ENCODE data around the gene GAL3ST2. TPM values are rescaled to one million over a fixed set of nuclear protein-coding genes. Genes with fewer than 3 reads are reported as not detected.
"Not testable (repeated sequence)": the region's sequence is repeated elsewhere in the genome, so short reads cannot be mapped to it uniquely, and the experiment has no call there.

Gene GAL3ST2
- total RNA-seq, 2 experiments from 2014 or later = not detected

GRCh38 chr2:241817126-241817820 lies 40.7 kb downstream of the GAL3ST2 start:
- H3K27ac Mint-ChIP-seq = no peak overlapping the region

GRCh38 chr2:241817821-241818215 lies 41.2 kb downstream of the GAL3ST2 start:
- H3K4me3 Mint-ChIP-seq, H3K27ac Mint-ChIP-seq: not testable (repeated sequence)

More at GRCh38 chr2:241817126-241817820, 40.7 kb downstream of the GAL3ST2 start:
- DNase-seq = no peak
- no peak overlapping the region for H3K4me3 Mint-ChIP-seq
- no peaks in the 10 kb centered on the region for H3K9me3 Mint-ChIP-seq
- intact Hi-C loops (cut with micrococcal nuclease) = no loop called here
- peaks cover 9% of the 10 kb centered on the region for H3K4me1 Mint-ChIP-seq (ENCODE audit: low read depth)
- H3K27me3 Mint-ChIP-seq (ENCODE audit: low read depth) = peaks cover 3% of the 10 kb centered on the region
- CTCF ChIA-PET = no interaction called here
- no peaks in the 10 kb centered on the region for H3K36me3 Mint-ChIP-seq (ENCODE audit: low read depth)

GRCh38 chr2:241818229-241818942 lies 41.8 kb downstream of the GAL3ST2 start:
- CTCF ChIA-PET = no interaction called here

More at GRCh38 chr2:241817821-241818215, 41.2 kb downstream of the GAL3ST2 start:
- H3K27me3 Mint-ChIP-seq (ENCODE audit: low read depth); intact Hi-C loops (cut with micrococcal nuclease); DNase-seq; CTCF ChIA-PET; H3K9me3 Mint-ChIP-seq; H3K36me3 Mint-ChIP-seq (ENCODE audit: low read depth): not testable (repeated sequence)
- peaks cover 15% of the 10 kb centered on the region for H3K4me1 Mint-ChIP-seq (ENCODE audit: low read depth)

GRCh38 chr2:241818943-241819270 lies 42.3 kb downstream of the GAL3ST2 start:
- Mint-ChIP-seq H3K36me3 (ENCODE audit: low read depth) (peaks cover 4% of the 10 kb centered on the region), H3K4me1 (ENCODE audit: low read depth) (peaks cover 18% of the 10 kb centered on the region), H3K9me3 (no peaks in the 10 kb centered on the region), H3K27me3 (ENCODE audit: low read depth) (peaks cover 3% of the 10 kb centered on the region), H3K4me3 (no peak overlapping the region), H3K27ac (no peak overlapping the region)
- DNase-seq = no peak
- intact Hi-C loops (cut with micrococcal nuclease) = no loop called here
- CTCF ChIA-PET = no interaction called here

More at GRCh38 chr2:241818229-241818942, 41.8 kb downstream of the GAL3ST2 start:
- Mint-ChIP-seq H3K4me1 (ENCODE audit: low read depth) (peaks cover 18% of the 10 kb centered on the region), H3K27me3 (ENCODE audit: low read depth) (peaks cover 3% of the 10 kb centered on the region), H3K9me3 (no peaks in the 10 kb centered on the region), H3K27ac (no peak overlapping the region), H3K4me3 (no peak overlapping the region), H3K36me3 (ENCODE audit: low read depth) (no peaks in the 10 kb centered on the region)
- DNase-seq = no peak
- intact Hi-C loops (cut with micrococcal nuclease) = no loop called here

GRCh38 chr2:241819947-241820624 lies 43.5 kb downstream of the GAL3ST2 start:
- intact Hi-C loops (cut with micrococcal nuclease); H3K27ac Mint-ChIP-seq; CTCF ChIA-PET; H3K9me3 Mint-ChIP-seq; H3K27me3 Mint-ChIP-seq (ENCODE audit: low read depth); H3K36me3 Mint-ChIP-seq (ENCODE audit: low read depth); H3K4me3 Mint-ChIP-seq; DNase-seq: not testable (repeated sequence)
- peaks cover 18% of the 10 kb centered on the region for H3K4me1 Mint-ChIP-seq (ENCODE audit: low read depth)

GRCh38 chr2:241820625-241821384 lies 44.2 kb downstream of the GAL3ST2 start:
- CTCF ChIA-PET = no interaction called here
- no peak for DNase-seq
- no peaks in the 10 kb centered on the region for H3K9me3 Mint-ChIP-seq
- peaks cover 3% of the 10 kb centered on the region for H3K27me3 Mint-ChIP-seq (ENCODE audit: low read depth)
- no peak overlapping the region for H3K27ac Mint-ChIP-seq
- peaks cover 5% of the 10 kb centered on the region for H3K36me3 Mint-ChIP-seq (ENCODE audit: low read depth)
- H3K4me1 Mint-ChIP-seq (ENCODE audit: low read depth) = peaks cover 18% of the 10 kb centered on the region
- H3K4me3 Mint-ChIP-seq = peak overlapping the region; percentile 65
- intact Hi-C loops (cut with micrococcal nuclease) = no loop called here

- DNase-seq = peak; percentile 46
- intact Hi-C loops (cut with micrococcal nuclease) = no loop called here
- H3K27me3 Mint-ChIP-seq (ENCODE audit: low read depth) = peaks cover 3% of the 10 kb centered on the region
- peaks cover 6% of the 10 kb centered on the region for H3K9me3 Mint-ChIP-seq
- peak overlapping the region; percentile 81 for H3K27ac Mint-ChIP-seq
- CTCF ChIA-PET = no interaction called here
- peaks cover 18% of the 10 kb centered on the region for H3K4me1 Mint-ChIP-seq (ENCODE audit: low read depth)
- peak overlapping the region; percentile 65 for H3K4me3 Mint-ChIP-seq
- peaks cover 7% of the 10 kb centered on the region for H3K36me3 Mint-ChIP-seq (ENCODE audit: low read depth)
Measured at GRCh38 chr2:241821460-241822263, 45.0 kb downstream of the GAL3ST2 start.

GRCh38 chr2:241822264-241822623 lies 45.6 kb downstream of the GAL3ST2 start:
- Mint-ChIP-seq H3K27ac (no peak overlapping the region), H3K9me3 (peaks cover 12% of the 10 kb centered on the region), H3K4me1 (ENCODE audit: low read depth) (peaks cover 18% of the 10 kb centered on the region), H3K27me3 (ENCODE audit: low read depth) (peaks cover 3% of the 10 kb centered on the region), H3K36me3 (ENCODE audit: low read depth) (peaks cover 9% of the 10 kb centered on the region), H3K4me3 (peak overlapping the region; percentile 65)
- CTCF ChIA-PET = no interaction called here
- intact Hi-C loops (cut with micrococcal nuclease) = no loop called here
- no peak for DNase-seq

GRCh38 chr2:241823531-241824437 lies 47.2 kb downstream of the GAL3ST2 start:
- peak overlapping the region; percentile 25 for H3K27ac Mint-ChIP-seq
- peaks cover 14% of the 10 kb centered on the region for H3K4me1 Mint-ChIP-seq (ENCODE audit: low read depth)
- DNase-seq; CTCF ChIA-PET; intact Hi-C loops (cut with micrococcal nuclease); H3K4me3 Mint-ChIP-seq; H3K27me3 Mint-ChIP-seq (ENCODE audit: low read depth): not testable (repeated sequence)
- peaks cover 20% of the 10 kb centered on the region for H3K9me3 Mint-ChIP-seq
- peaks cover 14% of the 10 kb centered on the region for H3K36me3 Mint-ChIP-seq (ENCODE audit: low read depth)

GRCh38 chr2:241827394-241827793 lies 50.8 kb downstream of the GAL3ST2 start:
- intact Hi-C loops (cut with micrococcal nuclease) = no loop called here
- H3K9me3 Mint-ChIP-seq = peaks cover 20% of the 10 kb centered on the region
- no peak for DNase-seq
- CTCF ChIA-PET = no interaction called here
- H3K27me3 Mint-ChIP-seq (ENCODE audit: low read depth) = peaks cover 14% of the 10 kb centered on the region
- H3K36me3 Mint-ChIP-seq (ENCODE audit: low read depth) = peaks cover 14% of the 10 kb centered on the region
- no peak overlapping the region for H3K4me3 Mint-ChIP-seq
- peaks cover 7% of the 10 kb centered on the region for H3K4me1 Mint-ChIP-seq (ENCODE audit: low read depth)
- H3K27ac Mint-ChIP-seq = no peak overlapping the region

- H3K27me3 Mint-ChIP-seq (ENCODE audit: low read depth) = peaks cover 28% of the 10 kb centered on the region
Measured at GRCh38 chr2:241833101-241833663, 56.6 kb downstream of the GAL3ST2 start.

More at GRCh38 chr2:241833101-241833663, 56.6 kb downstream of the GAL3ST2 start:
- no peak for DNase-seq
- peaks cover 3% of the 10 kb centered on the region for H3K36me3 Mint-ChIP-seq (ENCODE audit: low read depth)
- intact Hi-C loops (cut with micrococcal nuclease) = no loop called here
- no peak overlapping the region for H3K4me3 Mint-ChIP-seq
- H3K4me1 Mint-ChIP-seq (ENCODE audit: low read depth) = peaks cover 6% of the 10 kb centered on the region
- no peak overlapping the region for H3K27ac Mint-ChIP-seq
- peaks cover 2% of the 10 kb centered on the region for H3K9me3 Mint-ChIP-seq
- CTCF ChIA-PET = no interaction called here

Measured in activated naive CD4-positive, alpha-beta T cell treated with anti-CD3 and anti-CD28 coated beads for 36 hours (primary cell).